ENCODE measurements around the gene SPOCK1. TPM values are rescaled to one million over a fixed set of nuclear protein-coding genes. Genes with fewer than 3 reads are reported as not detected.
"Not testable (repeated sequence)": the region's sequence is repeated elsewhere in the genome, so short reads cannot be mapped to it uniquely, and the experiment has no call there.

SPOCK1 gene
- total and polyA plus RNA-seq, 2 experiments from 2014 or later = 8.2 to 10.5 TPM

GRCh38 chr5:137392261-137392660, 106.9 kb downstream of the SPOCK1 start:
- H3K36me3 Mint-ChIP-seq (ENCODE audit: low read depth) = no peaks in the 10 kb centered on the region; the same call in 2 of the 3 replicates
- peaks cover 1% of the 10 kb centered on the region for H3K27me3 Mint-ChIP-seq (ENCODE audit: insufficient read depth, low read depth, poor library complexity)
- H3K9me3 Mint-ChIP-seq = no peaks in the 10 kb centered on the region; the same call in 2 of the 3 replicates
- TF ChIP-seq ZNF331 (CRISPR knock-in tag; IDR thresholded peaks at IDR 0.05; ENCODE audit: low read depth) (no peak), ZNF462 (CRISPR knock-in tag; IDR thresholded peaks at IDR 0.05) (no peak), NANOG (IDR thresholded peaks at IDR 0.05; ENCODE audit: borderline replicate concordance) (no peak), STAT1 (IDR thresholded peaks at IDR 0.05; ENCODE audit: unreplicated experiment) (no peak)
- H3K4me3 Mint-ChIP-seq = no peak overlapping the region
- no peak overlapping the region for H3K4me2 ChIP-seq
- no peaks in the 10 kb centered on the region for H4K20me1 ChIP-seq (replicated peaks; ENCODE audit: insufficient read depth)
- H3K79me2 ChIP-seq (replicated peaks; ENCODE audit: insufficient read depth) = no peaks in the 10 kb centered on the region
- no peaks in the 10 kb centered on the region for H3K4me1 ChIP-seq (ENCODE audit: insufficient read depth)
- H3K27ac Mint-ChIP-seq = no peak overlapping the region
- H3K9me2 ChIP-seq (ENCODE audit: insufficient read depth) = no peaks in the 10 kb centered on the region
- H3K36me3 ChIP-seq (ENCODE audit: insufficient read depth) = no peaks in the 10 kb centered on the region
- H2AFZ ChIP-seq = no peak overlapping the region
- DNase-seq (ENCODE audit: low spot score) = no peak
- H3K27me3 ChIP-seq (ENCODE audit: insufficient read depth) = no peaks in the 10 kb centered on the region
- H3F3A ChIP-seq (replicated peaks; ENCODE audit: low read depth) = no peaks in the 10 kb centered on the region
- no peaks in the 10 kb centered on the region for H3K4me1 Mint-ChIP-seq
- H3K27ac ChIP-seq (ENCODE audit: low read depth) = no peak overlapping the region
- ATAC-seq = no peak
- no peak overlapping the region for H3K4me3 ChIP-seq

DNA sequence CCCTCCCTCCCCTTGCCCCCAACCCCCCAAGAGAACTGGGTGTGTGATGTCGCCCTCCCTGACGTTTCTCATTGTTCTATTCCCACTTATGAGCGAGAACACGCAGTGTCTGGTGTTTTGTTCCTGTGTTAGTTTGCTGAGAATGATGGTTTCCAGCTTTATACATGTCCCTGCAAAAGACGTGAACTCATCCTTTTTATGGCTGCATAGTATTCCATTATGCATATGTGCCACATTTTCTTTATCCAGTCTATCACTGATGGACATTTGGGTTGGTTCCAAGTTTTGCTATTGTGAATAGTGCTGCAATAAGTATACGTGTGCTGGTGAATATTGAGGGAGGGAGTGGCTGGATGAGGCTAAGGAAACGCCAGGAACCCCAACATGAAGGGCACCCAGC, 108.1 kb downstream of the SPOCK1 start:
- not testable (repeated sequence) for H3K4me1 ChIP-seq (ENCODE audit: insufficient read depth); H3K27me3 Mint-ChIP-seq (ENCODE audit: insufficient read depth, low read depth, poor library complexity); H4K20me1 ChIP-seq (replicated peaks; ENCODE audit: insufficient read depth); H3K79me2 ChIP-seq (replicated peaks; ENCODE audit: insufficient read depth); H3K4me3 Mint-ChIP-seq; H3K36me3 Mint-ChIP-seq (ENCODE audit: low read depth); H3K36me3 ChIP-seq (ENCODE audit: insufficient read depth); H3K4me2 ChIP-seq; H3K4me1 Mint-ChIP-seq; H3K27ac Mint-ChIP-seq; H2AFZ ChIP-seq; DNase-seq (ENCODE audit: low spot score); H3K4me3 ChIP-seq; H3K9me2 ChIP-seq (ENCODE audit: insufficient read depth); H3K27me3 ChIP-seq (ENCODE audit: insufficient read depth); H3K27ac ChIP-seq (ENCODE audit: low read depth); ATAC-seq; H3F3A ChIP-seq (replicated peaks; ENCODE audit: low read depth); H3K9me3 Mint-ChIP-seq

All from GM23338 (cell line).